SKM-1 (cell line): ENCODE measurements around the gene MAP2.

ENCODE experiments used
- DNase-seq: peaks from one replicate; lab custom pipeline; 2025; ENCODE audit not compliant: unreplicated experiment; lab: John Stamatoyannopoulos, UW

MAP2 gene, protein sequence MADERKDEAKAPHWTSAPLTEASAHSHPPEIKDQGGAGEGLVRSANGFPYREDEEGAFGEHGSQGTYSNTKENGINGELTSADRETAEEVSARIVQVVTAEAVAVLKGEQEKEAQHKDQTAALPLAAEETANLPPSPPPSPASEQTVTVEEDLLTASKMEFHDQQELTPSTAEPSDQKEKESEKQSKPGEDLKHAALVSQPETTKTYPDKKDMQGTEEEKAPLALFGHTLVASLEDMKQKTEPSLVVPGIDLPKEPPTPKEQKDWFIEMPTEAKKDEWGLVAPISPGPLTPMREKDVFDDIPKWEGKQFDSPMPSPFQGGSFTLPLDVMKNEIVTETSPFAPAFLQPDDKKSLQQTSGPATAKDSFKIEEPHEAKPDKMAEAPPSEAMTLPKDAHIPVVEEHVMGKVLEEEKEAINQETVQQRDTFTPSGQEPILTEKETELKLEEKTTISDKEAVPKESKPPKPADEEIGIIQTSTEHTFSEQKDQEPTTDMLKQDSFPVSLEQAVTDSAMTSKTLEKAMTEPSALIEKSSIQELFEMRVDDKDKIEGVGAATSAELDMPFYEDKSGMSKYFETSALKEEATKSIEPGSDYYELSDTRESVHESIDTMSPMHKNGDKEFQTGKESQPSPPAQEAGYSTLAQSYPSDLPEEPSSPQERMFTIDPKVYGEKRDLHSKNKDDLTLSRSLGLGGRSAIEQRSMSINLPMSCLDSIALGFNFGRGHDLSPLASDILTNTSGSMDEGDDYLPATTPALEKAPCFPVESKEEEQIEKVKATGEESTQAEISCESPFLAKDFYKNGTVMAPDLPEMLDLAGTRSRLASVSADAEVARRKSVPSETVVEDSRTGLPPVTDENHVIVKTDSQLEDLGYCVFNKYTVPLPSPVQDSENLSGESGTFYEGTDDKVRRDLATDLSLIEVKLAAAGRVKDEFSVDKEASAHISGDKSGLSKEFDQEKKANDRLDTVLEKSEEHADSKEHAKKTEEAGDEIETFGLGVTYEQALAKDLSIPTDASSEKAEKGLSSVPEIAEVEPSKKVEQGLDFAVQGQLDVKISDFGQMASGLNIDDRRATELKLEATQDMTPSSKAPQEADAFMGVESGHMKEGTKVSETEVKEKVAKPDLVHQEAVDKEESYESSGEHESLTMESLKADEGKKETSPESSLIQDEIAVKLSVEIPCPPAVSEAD (N-terminal part only)

DNA sequence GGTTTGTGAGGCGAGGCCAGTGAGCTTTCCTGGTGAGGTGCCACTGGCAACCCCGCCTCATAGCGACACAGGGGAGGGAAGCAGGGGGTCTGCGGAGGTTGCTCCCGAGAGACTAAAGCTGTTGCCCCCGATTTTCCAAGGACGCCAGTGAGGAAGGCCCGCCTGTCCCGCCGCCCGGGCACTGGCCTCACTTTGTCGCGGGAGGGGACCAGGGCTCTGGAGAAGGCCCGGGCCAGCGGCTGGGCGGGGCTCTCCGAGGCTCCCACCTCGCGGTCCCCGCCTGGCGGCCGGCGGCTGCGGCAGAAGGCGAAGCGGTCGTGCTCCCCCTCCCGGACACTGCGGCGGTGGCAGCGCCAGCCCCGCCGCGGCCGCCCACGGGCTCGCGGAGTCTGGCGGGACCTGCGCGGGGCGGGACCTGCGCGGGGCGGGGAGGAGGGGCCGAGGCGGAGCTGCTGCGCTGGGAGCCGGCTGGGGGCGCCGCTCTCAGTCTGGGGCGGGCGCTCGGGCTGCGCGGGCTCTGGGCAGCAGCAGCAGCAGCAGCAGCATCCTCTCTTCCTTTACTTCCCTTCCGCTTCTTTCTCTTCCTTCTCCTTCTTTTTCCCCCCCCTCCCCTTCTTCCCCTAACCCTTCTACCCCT, at the start of gene MAP2:
MAP2 (plus strand) TSS at position 486 of the 637 bp plus-strand sequence. CDS start 229,124 bp downstream, outside the sequence.
- DNase-seq, result peak; percentile 37

DNA sequence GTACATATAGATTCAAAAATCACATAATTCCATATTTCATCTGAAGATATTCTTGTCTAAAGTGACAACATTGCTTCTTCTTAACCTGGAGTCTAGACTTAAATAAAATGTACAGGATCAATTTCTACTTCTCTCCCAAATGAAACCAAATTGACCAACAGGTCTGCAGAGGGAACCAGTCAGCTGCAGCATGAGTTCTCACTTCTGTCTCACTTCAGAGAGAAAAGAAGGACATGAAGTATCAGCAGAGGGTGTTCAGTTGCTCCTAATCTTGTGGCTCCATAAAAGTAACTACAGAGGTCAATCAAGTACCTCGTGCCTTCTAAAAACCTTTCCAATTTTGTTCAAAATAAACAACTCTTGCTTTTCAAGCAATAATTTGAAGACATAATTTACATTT, 47.2 kb upstream of the MAP2 start:
- DNase-seq, result no peak

DNA sequence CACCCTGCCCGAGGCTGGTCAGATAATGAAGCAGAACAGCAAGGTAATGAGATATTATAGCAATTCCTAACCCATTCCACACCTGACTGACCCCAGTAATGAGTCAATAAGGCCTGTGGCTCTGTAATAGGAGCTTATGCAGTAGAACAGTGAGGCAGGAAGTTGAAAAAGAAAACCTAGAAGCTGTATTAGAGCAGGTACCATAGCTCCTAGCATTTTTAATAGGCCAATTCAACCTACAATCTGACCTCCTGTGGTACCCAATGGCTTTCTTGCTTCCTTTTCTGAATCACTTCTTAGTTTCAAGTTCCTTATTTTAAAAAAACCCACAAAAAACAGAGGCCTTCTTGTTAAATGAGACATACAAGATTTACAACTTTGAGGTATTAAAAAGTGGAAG, 43.6 kb upstream of the MAP2 start:
- no peak for DNase-seq

DNA sequence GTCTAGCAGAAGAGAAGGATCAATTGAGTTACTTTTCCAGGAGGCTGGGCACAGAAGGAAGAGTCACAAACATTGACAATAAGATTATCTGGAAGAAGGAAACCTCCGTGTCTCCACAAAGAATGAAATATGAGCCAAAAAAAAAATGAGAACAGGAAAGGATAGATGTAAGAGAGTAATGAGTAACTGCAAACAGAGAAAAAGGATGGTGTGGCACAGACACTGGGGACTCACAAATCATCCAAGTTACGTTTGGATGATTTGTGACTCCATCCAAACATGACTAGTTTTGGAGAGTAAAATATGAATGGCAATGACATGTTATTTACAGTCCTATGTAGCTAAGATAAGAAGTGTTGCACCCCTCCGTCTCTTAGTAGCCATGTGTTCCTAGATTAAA, 42.8 kb upstream of the MAP2 start:
- no peak for DNase-seq

DNA sequence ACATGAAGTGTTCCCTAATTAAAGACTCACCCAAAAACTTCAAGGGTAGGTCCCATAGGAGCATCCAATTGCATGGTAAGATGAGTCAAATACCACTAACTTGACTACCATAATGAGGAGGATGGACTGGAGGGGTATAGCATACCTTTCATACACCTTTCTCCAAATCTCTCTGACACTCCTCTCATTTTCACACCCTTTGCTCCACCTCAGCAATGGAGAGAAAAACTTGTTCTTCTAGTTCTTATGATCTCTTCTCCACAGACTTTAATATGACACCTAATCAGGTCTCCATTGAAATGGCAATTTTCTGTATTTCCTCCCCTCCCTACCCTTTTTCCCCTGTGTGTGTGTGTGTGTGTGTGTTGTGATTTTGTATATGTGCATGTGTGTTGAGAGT, 41.1 kb upstream of the MAP2 start:
- DNase-seq, result no peak

DNA sequence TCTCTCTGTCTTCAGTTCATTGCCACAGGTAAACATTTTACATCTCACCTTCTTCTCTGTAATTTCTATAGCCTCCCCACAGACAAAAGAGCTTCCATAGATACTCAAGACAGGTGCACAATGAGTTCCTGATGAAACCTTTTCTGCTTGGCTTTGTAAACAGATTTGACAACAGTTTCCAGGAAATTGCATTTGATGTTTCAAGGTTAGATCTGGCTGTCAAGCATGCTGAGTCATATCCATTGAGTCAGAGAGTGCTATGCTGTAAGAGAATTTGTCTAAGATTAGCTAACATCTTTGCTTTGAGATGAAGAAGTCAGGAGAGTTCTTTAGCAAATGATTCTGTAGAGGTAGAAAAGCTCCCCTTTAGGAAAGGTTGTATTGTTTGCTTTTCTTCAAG, 40.6 kb upstream of the MAP2 start:
- no peak for DNase-seq

DNA sequence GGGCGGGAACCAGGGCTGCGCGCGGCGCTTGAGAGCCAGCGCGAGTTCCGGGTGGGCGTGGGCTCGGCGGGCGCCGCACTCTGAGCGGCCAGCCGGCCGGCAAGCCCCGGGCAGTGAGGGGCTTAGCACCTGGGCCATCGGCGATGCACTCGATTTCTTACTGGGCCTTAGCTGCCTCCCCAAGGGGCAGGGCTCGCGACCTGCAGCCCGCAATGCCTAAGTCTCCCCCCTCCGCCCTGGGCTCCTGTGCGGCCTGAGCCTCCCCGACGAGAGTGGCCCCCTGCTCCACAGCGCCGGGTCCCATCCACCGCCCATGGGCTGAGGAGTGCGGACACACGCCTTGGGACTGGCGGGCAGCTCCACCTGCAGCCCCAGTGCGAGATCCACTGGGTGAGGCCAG, 36.5 kb upstream of the MAP2 start:
- DNase-seq, result no peak

DNA sequence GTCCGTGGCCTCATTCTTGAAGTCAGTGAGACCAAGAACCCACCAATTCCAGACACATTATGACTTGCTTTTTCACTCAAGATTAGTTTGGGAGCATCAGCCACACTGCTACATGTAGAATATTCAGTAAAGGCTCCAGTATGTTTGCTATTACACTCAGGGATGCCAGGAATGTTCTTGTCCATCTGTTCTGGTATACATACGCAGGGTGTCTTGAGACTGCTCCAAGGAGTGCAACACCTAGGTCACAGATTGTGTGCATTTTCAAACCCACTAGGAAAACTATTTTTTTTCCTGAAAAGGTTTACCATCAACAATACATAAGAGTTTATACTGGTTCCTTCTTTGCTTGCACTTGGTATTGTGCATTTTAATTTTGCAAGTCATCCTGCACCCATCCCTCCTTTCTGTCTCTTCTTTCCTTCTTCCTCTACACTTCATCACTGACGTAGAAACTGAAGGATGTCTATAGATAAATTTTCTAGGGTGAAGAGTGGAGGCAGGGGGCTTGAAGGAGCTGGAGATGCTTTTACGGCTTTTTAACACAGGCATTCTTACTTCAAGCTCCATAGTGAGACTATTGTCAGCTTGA, 35.3 kb upstream of the MAP2 start:
- no peak for DNase-seq

DNA sequence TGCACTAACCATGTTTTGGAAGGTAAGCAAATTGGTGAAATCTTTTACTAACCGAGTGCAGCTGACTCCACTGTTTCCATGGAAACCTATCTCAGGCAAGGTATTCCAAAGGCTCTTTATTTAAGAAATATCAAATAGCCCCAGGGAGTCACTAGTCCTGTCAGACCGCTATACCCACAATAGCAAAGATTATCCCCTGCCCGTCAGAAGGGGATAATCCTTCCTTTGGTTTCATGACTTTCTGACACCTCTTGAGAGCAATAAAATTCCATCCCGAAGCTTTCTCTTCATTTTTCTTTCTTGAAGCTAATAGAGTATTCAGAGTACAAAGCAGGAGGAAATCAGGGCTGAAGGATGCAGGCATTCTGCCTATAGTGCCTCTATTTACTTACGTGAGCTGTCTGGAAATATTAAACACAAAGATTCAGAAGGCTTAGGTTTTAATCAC, 34.7 kb upstream of the MAP2 start:
- no peak for DNase-seq

DNA sequence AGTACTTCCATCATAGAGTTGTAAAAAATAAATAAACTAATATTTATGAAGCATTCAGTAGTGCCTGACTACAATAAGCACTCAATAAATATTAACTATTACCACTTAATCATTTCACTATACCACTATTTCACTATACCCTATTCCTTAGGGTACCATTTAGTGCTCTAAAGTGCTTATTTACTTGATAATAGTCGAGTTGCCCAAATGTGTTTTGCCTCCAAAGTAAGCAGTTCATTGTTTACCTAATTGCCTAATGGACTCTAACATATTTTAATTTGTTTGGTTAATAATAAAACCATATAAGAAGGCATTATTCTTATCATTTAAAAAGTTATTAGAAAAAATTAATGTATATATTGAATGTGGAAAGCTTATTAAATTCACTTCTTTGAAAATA, 33.0 kb upstream of the MAP2 start:
- DNase-seq, result no peak

DNA sequence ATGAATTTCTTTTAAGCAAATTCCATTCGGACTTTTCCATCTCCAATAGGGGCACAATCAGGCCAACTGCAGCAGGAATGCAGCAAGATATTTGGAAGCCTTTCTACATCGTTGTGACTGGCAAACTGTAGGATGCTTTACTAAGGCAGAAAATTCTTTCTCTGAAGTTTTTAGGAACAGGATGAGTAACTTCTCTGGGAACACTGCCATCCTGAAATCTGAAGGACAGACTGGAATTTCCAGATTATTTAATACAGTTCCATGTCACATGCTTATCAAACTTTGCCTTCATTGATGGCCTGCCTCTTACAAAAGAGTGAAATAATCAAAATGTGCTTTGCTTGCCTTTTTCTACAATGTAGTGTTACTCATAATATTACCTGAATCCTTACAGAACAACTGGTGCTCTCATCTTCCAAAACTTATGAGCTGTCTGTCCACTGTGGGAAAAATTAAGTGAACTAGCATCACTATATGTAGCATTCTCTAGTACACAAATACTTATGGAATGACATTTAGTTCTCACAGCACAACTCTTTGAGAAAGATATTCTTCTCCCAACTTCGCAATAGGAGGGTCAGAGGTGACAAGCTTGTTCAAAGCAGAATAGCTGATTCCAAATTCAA, 32.0 kb upstream of the MAP2 start:
- no peak for DNase-seq

DNA sequence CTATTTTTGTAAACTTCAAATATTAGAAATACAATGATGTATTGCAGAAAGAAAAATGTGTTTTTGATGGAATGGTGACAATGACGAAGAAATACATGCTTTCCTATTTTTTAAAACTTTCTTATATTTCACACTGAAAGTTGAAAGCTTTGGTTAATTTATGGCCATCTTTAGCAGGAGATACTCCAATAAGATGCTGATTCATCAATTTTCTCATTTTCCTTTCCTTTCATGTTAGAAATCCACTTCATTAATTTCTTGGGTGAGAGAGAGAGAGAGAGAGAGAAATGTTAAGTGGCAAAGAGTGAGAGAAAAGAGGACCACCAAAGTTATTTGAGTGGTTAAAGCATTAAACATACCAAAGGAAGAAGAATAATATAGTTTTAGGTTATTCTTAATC, 28.6 kb upstream of the MAP2 start:
- no peak for DNase-seq

DNA sequence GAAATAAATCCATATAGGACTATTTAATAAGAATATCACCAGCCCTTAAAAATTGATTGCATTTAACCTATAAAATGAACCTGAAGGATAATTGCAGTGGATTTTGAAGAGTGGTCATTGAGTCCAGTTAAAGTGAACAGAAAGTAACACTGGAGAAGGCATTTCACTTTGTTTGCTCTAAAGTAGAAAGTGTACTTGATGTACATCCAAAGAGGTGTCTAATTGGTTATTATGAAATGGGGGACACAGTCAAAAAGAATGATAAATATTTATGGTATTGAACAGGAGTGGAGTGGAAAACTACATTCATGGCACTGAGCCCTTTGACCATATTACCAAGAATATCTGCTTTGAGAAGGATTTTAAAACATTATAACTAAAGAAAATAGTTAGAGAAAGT, 28.2 kb upstream of the MAP2 start:
- no peak for DNase-seq

DNA sequence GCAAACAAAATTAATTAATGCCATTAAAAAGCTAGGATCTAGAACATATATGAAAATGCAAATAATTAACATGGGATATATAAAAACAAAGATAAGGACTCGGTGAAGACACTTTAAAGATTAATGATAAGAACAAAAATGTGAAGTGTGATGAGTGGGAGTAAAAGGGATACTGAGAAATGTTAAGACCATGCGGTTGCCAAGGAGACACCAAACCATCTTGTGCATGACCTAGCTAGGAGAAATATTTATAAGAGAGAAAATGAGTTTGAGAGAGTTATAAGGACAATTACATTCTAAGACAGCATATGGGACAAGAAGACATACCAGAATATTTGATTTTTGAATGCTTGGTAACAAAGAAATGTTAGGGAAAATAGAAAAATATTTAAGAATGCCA, 25.4 kb upstream of the MAP2 start:
- no peak for DNase-seq

DNA sequence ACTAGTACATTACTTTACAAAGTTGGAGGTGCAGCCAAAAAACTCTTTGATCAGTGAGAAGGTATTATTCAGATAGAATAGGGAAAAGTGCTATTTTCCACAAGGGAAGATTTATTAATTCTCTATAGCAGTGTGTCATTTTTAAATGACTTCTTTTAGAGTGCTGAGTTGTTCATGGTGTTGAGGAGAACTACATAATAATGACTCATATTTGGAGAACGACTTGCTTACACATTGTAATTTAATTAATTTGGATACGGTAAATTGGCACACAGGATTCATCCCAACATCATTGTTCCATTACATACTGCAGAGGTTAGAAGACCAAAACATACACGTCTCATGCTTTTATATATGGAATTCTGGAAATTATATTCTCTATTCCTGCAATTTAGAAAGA, 22.1 kb upstream of the MAP2 start:
- no peak for DNase-seq

DNA sequence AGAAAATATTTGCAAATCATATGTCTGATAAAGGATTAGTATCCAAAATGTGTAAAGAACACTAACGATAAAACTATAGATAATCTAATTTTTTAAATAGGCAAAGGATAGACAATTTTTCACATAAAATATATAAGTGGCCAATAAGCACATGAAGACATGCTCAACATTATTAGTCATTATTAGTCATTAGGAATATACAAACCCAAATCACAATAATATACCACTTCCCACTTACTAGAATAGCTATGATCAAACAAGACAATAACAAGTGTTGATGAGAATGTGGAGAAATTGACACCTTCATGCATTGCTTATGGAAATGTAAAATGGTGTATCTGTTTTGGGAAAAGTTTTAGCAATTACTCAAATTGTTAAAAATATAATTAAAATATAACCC, 12.6 kb upstream of the MAP2 start:
- no peak for DNase-seq

DNA sequence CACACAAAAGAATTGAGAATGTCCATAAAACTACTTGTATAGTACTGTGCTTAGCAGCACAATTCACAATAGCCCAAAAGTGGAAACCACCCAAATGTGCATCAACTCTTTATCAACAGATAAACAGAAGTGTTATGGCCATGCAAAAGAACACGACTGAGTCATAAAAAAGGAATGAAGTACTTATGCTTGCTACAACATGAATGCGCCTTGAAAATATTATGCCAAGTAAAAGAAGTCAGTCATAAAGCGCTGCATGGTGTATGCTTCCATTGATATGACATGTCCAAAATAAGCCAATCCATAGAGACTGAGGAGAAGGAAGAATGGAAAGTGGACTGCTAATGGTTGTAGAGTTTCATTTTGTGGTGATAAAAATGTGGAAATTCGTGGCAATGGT, 12.1 kb upstream of the MAP2 start:
- no peak for DNase-seq

DNA sequence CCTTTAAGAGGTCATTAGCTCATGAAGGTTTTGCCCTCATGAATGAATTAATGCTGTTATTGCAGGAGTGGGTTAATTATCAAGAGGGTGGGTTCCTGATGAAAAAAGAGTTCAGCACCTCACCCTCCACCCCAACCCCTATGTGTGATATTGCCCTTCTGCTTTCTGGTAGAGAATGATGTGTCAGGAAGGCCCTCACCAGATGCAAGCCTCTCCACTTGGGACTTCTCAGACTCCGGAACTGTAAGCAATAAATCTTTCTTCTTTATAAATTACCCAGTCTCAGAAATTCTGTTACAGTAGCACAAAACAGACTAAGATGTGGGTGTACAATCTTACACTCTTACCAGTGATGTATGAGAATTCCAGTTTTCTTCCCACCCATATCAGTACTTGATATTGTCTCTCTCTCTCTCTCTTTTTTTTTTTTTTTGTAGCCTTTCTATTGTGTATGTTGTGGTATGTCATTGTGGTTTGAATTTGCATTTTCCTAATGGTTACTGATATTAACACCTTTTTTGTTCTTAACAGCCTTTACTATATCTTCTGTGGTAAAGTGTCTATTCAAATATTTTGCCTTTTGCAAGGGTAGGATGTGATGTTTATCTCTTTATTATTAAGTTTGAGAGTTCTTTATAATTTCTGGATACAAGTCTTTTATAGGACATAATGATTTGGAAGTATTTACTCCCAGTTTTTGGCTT, 10.4 kb upstream of the MAP2 start:
- DNase-seq, result no peak

DNA sequence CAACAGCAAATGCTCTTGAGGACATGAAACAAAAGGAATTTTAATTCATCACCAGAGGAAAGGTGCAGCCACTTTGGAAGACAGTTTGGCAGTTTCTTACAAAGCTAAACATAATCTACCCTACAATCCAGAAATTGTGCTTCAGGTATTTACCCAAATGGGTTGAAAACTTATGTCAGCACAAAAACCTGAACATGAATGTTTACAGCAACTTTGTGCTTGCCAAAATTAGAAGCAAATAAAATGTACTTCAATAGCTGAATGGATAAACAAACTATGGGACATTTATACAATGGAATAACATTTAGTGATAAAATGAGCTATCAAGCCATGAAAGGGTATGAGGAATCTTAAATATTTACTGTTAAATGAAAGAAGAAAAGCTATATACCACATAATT, 6.9 kb upstream of the MAP2 start:
- no peak for DNase-seq
